ENCODE data around the gene AKTIP.

DNA sequence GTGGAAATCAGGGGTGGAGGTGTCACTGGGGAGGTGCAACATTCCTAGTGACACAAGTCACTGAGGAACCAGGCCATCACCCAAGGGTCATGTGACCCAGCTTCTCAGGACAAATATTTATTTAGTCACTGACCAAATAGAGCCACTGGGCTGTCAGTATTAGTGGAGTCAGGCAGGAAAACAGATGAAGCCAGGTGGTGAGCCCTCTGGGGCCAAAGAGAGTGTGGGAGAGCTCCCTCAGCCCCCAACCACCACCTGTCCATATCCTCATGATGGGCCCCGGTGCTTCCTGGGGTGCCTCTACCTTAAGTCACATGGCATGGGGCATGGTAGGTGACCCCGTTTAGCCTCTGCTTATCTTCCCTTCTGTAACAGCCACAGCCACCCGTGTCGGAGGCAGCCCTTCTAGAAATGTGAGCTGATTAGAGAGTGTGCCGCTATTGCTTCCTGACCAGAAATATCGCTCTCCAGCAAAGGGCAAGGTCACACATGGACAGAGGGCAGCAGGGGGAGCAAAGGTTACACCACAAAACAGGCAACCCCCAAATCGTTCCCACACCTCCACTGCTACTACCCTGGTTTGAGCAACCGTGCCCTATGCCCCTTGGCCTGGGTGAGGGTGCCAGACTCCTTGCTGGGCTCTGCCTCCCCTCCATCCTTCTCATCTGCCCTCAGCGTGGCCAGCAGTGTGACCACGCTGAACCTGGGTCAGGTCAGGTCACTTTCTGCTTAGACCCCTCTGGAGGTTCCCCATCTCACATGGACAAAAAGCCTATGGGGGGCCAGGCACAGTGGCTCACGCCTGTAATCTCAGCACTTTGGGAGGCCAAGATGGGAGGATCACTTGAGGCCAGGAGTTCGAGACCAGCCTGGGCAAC, 8.6 kb upstream of the AKTIP start:
- TF ChIP-seq POLR2A (IDR thresholded peaks at IDR 0.05): no peak
- TF ChIP-seq, protein P1, sequence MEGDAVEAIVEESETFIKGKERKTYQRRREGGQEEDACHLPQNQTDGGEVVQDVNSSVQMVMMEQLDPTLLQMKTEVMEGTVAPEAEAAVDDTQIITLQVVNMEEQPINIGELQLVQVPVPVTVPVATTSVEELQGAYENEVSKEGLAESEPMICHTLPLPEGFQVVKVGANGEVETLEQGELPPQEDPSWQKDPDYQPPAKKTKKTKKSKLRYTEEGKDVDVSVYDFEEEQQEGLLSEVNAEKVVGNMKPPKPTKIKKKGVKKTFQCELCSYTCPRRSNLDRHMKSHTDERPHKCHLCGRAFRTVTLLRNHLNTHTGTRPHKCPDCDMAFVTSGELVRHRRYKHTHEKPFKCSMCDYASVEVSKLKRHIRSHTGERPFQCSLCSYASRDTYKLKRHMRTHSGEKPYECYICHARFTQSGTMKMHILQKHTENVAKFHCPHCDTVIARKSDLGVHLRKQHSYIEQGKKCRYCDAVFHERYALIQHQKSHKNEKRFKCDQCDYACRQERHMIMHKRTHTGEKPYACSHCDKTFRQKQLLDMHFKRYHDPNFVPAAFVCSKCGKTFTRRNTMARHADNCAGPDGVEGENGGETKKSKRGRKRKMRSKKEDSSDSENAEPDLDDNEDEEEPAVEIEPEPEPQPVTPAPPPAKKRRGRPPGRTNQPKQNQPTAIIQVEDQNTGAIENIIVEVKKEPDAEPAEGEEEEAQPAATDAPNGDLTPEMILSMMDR (IDR thresholded peaks at IDR 0.05): no peak
